Parathyroid adenoma (tissue), 2 donors: ENCODE data around the gene RERE.

Experiments
- H2AFZ ChIP-seq: fragments of 300-600 bp; sonication (generic); one replicate; pipeline ENCODE4 v1.7.0; 2017; ENCODE audit warnings: antibody characterized with exemption, mild to moderate bottlenecking
- H3K27ac ChIP-seq: fragments of 300-600 bp; sonication (generic); one replicate; pipeline ENCODE4 v1.7.0; 2017
- H3K27me3 ChIP-seq: fragments of 300-600 bp; sonication (generic); one replicate; pipeline ENCODE4 v1.7.0; 2017; ENCODE audit warnings: low read length; ENCODE audit not compliant: control insufficient read depth, insufficient read depth
- H3K36me3 ChIP-seq: fragments of 300-600 bp; sonication (generic); one replicate; pipeline ENCODE4 v1.7.0; 2017; ENCODE audit warnings: low read length; ENCODE audit not compliant: control insufficient read depth, insufficient read depth
- H3K4me1 ChIP-seq: fragments of 300-600 bp; sonication (generic); one replicate; pipeline ENCODE4 v1.7.0; 2017; ENCODE audit warnings: control low read depth
- H3K4me2 ChIP-seq: fragments of 300-600 bp; sonication (generic); one replicate; pipeline ENCODE4 v1.7.0; 2017; ENCODE audit warnings: low read length
- H3K4me3 ChIP-seq: fragments of 300-600 bp; sonication (generic); one replicate; pipeline ENCODE4 v1.7.0; 2017; ENCODE audit warnings: low read depth, low read length
- H3K79me2 ChIP-seq: fragments of 300-600 bp; sonication (generic); one replicate; pipeline ENCODE4 v1.7.0; 2017; ENCODE audit warnings: control low read depth
- H3K9ac ChIP-seq: fragments of 300-600 bp; sonication (generic); one replicate; pipeline ENCODE4 v1.7.0; 2017; ENCODE audit warnings: mild to moderate bottlenecking
- H3K9me3 ChIP-seq: fragments of 300-600 bp; sonication (generic); one replicate; pipeline ENCODE4 v1.7.0; 2017; ENCODE audit warnings: low read length; ENCODE audit not compliant: control insufficient read depth
- CTCF ChIP-seq: fragments of 300-600 bp; sonication (generic); IDR thresholded peaks from one replicate; pipeline ENCODE4 v1.7.0; 2017; ENCODE audit warnings: antibody characterized with exemption, mild to moderate bottlenecking
- donor health status: primary hyperparathyroidism.

RERE gene

GRCh38 chr1:8370046-8370881 is 447.2 kb downstream of the RERE start:
- Histone ChIP-seq H3K9me3 (no peaks in the 10 kb centered on the region), H3K4me2 (peak overlapping the region; percentile 28), H3K79me2 (peaks cover 16% of the 10 kb centered on the region), H2AFZ (no peak overlapping the region), H3K27me3 (no peaks in the 10 kb centered on the region), H3K4me1 (peaks cover 9% of the 10 kb centered on the region), H3K36me3 (no peaks in the 10 kb centered on the region), H3K27ac (no peak overlapping the region), H3K9ac (no peak overlapping the region), H3K4me3 (no peak overlapping the region)
- no peak for TF ChIP-seq CTCF

GRCh38 chr1:8368956-8369639 is 448.3 kb downstream of the RERE start:
- Histone ChIP-seq H3K79me2 (peaks cover 12% of the 10 kb centered on the region), H3K9me3 (no peaks in the 10 kb centered on the region), H3K4me1 (peaks cover 9% of the 10 kb centered on the region), H2AFZ (no peak overlapping the region), H3K27ac (no peak overlapping the region), H3K27me3 (no peaks in the 10 kb centered on the region), H3K4me3 (peak overlapping the region; percentile 28), H3K9ac (no peak overlapping the region), H3K4me2 (peak overlapping the region; percentile 36), H3K36me3 (no peaks in the 10 kb centered on the region)
- no peak for TF ChIP-seq CTCF

DNA sequence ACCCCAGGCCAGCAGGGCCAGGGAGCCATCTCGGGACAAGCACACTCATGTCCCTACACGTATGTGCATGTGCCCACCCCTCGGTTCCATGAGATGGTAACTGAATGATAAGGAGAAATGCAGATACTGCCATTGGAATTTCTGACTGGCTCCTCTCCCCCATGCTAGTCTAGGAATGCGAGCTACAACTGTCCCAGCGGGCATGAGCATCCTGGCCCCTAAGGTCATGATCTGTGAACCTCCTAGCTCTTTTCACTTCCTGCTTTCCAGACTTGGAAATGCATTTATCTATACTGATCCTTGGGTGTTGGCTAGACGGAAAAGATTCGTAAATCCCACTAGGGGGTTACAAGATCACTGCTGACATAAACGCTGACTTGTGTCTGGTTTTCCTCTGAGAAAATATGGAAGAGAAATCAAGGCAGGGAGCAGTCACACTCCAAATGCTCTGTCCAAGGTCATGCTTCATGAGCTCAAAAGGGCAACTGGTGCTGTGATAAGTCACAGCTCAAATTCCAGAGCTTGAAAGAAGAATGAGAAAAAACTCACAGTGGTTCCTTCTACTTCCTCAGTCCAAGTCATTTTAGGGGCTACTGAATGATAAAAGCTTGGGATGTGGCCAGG is 449.8 kb downstream of the RERE start:
- no peak for TF ChIP-seq CTCF
- no peak overlapping the region for H3K4me3 ChIP-seq
- no peak overlapping the region for H3K9ac ChIP-seq
- H3K4me2 ChIP-seq, result peak overlapping the region; percentile 26
- no peaks in the 10 kb centered on the region for H3K36me3 ChIP-seq
- H3K9me3 ChIP-seq, result no peaks in the 10 kb centered on the region
- H3K27ac ChIP-seq, result no peak overlapping the region
- H3K4me1 ChIP-seq, result peaks cover 16% of the 10 kb centered on the region
- H2AFZ ChIP-seq, result no peak overlapping the region
- no peaks in the 10 kb centered on the region for H3K27me3 ChIP-seq
- H3K79me2 ChIP-seq, result peaks cover 7% of the 10 kb centered on the region

DNA sequence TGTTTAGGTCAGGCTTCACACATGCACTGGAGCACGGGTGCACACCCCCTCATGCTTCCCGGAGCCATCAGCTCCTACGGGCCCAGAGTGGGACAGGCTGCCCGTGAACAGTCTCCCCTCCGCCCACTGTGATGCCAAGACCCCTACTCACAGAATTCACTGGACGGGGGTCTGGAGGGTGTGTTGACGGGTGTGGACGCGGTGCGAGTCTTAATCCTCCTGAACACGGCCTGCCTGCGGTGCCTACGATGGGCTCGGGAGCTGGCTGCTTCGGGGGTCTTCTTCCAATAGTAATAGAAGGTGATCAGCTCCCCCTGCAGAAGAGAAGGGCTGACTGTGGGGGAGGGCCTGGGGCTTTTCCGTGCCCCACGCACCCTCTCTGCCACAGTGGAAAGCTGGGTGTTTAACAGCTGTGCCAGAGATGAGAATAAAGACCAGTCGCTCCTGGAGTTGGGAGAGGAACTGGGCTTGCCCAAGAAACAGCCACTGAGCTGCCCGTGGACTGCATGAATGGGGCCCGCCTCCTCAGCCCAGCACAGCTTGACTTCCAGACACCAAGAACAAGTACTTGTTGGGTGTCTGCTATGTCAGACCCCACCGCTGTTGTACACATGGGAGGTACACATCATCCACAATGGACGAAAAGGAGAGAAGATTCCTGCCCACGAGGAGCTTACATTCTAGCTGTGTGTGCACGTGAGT is 451.6 kb downstream of the RERE start:
- H3K27ac ChIP-seq, result no peak overlapping the region
- no peak overlapping the region for H3K4me3 ChIP-seq
- no peaks in the 10 kb centered on the region for H3K27me3 ChIP-seq
- H3K4me2 ChIP-seq, result no peak overlapping the region
- no peak for TF ChIP-seq CTCF
- H3K36me3 ChIP-seq, result no peaks in the 10 kb centered on the region
- peaks cover 16% of the 10 kb centered on the region for H3K4me1 ChIP-seq
- no peak overlapping the region for H3K9ac ChIP-seq
- no peak overlapping the region for H2AFZ ChIP-seq
- peaks cover 5% of the 10 kb centered on the region for H3K79me2 ChIP-seq
- H3K9me3 ChIP-seq, result no peaks in the 10 kb centered on the region
